Measurements from ENCODE around the gene GJA9. TPM values are rescaled to one million over a fixed set of nuclear protein-coding genes. Genes with fewer than 3 reads are reported as not detected.

The GJA9 gene
- total and polyA plus RNA-seq, 2 of the 4 experiments (the other 2 are of a cell fraction): not detected

- no TSS peak for BruUV-seq (replicated peaks)
- no peak overlapping the region for H3K56ac ChIP-seq (ENCODE audit: extremely low read depth, insufficient read depth, low read length)
- no peak overlapping the region for H2AK9ac ChIP-seq (replicated peaks; ENCODE audit: low read depth, low read length, poor library complexity)
- ChIA-PET CTCF (interaction anchor here (0.6 kb wide), 1 partner anchor 813 kb away, joined by 3 read pairs; no protein-coding TSS in a partner anchor), POLR2A (ENCODE audit: unreplicated experiment) (no interaction called here)
- no peak overlapping the region for H3K14ac ChIP-seq (replicated peaks; ENCODE audit: low read depth, low read length)
- no CpG with 5 or more reads among the region's 3 CpGs for WGBS, 2 experiments (ENCODE audit: extremely low coverage in 2 of 2, insufficient read length in 1 of 2)
- no peak for ATAC-seq (ENCODE audit: low read depth)
- no peak overlapping the region for H3K27ac ChIP-seq (ENCODE audit: insufficient read depth, low read length)
- no peaks in the 10 kb centered on the region for H4K20me1 ChIP-seq (ENCODE audit: insufficient read depth, low read length)
- H3K23ac ChIP-seq (ENCODE audit: low read depth, low read length): no peak overlapping the region
- H3K9me3 ChIP-seq (ENCODE audit: control insufficient read depth, insufficient read depth, low read length): no peaks in the 10 kb centered on the region
- no peak overlapping the region for H3K4me3 ChIP-seq (ENCODE audit: insufficient read depth, low read depth, low read length)
- H3K4ac ChIP-seq (ENCODE audit: low read depth, low read length): no peak overlapping the region
- no peak overlapping the region for H2BK120ac ChIP-seq (ENCODE audit: low read depth, low read length)
- H4K91ac ChIP-seq (ENCODE audit: insufficient read depth, low read depth, low read length): no peak overlapping the region
- no peak overlapping the region for H2AK5ac ChIP-seq (ENCODE audit: low read depth, low read length)
- in situ Hi-C loops (cut with MboI; ENCODE audit: low sequenced_read_pairs): loop anchor here (5.0 kb wide), 1 partner anchor 806 kb away; no protein-coding TSS in a partner anchor
- H3K4me1 ChIP-seq (ENCODE audit: control insufficient read depth, insufficient read depth, low read length): peaks cover 4% of the 10 kb centered on the region; the same call in 1 of the 2 replicates
- peaks cover 5% of the 10 kb centered on the region for H3K36me3 ChIP-seq (ENCODE audit: control insufficient read depth, insufficient read depth, low read length)
- H3K27me3 ChIP-seq (ENCODE audit: control insufficient read depth, insufficient read depth, low read length): peaks cover 27% of the 10 kb centered on the region
- H3K9ac ChIP-seq (ENCODE audit: low read depth, low read length): no peak overlapping the region
- H3K79me1 ChIP-seq (ENCODE audit: low read depth in 1 of 2, low read length in 2 of 2): no peaks in the 10 kb centered on the region
- no peak overlapping the region for H2BK20ac ChIP-seq (ENCODE audit: low read depth, low read length)
- no peak overlapping the region for H4K8ac ChIP-seq (ENCODE audit: low read depth in 2 of 2, low read length in 2 of 2)
- H2BK5ac ChIP-seq (ENCODE audit: low read depth, low read length, poor library complexity, severe bottlenecking): no peak overlapping the region
- no peak overlapping the region for H3K18ac ChIP-seq (ENCODE audit: low read depth, low read length)
- TF ChIP-seq MAFK (IDR thresholded peaks at IDR 0.05; ENCODE audit: low read depth, low read length): no peak
- dilution Hi-C loops (cut with HindIII; ENCODE audit: low sequenced_read_pairs, unreplicated experiment): no loop called here
- no peak overlapping the region for H4K5ac ChIP-seq (ENCODE audit: low read depth, low read length)
- no peaks in the 10 kb centered on the region for H3K9me1 ChIP-seq (ENCODE audit: insufficient read depth, low read length)
- intact Hi-C loops (cut with micrococcal nuclease): no loop called here
- H3K4me2 ChIP-seq (ENCODE audit: low read depth, low read length): no peak overlapping the region
- DNase-seq: no peak
- H2AFZ ChIP-seq (replicated peaks; ENCODE audit: low read length, poor library complexity): no peak overlapping the region
- H2BK15ac ChIP-seq (ENCODE audit: low read depth, low read length): no peak overlapping the region
These were observed 48.2 kb downstream of the GJA9 start for GRCh38 chr1:38833146-38833545.
